H4 (cell line): ENCODE data around the gene HYAL1. TPM values are rescaled to one million over a fixed set of nuclear protein-coding genes. Genes with fewer than 3 reads are reported as not detected.

Experiments used
- DNase-seq: peaks from one replicate; pipeline ENCODE4 v3.0.0-alpha.2; 2015; ENCODE audit warnings: low spot score
- total RNA-seq: library from RNA; depleted of rRNA; stranded (reverse); fragments of >200 nt; shearing (Covaris generic); gene quantifications from 2 replicates; pipeline ENCODE4 v1.2.3, GENCODE V29; 2014; rRNA removed

HYAL1 gene
- total RNA-seq, 1 experiment from 2014 or later, result not detected

DNA sequence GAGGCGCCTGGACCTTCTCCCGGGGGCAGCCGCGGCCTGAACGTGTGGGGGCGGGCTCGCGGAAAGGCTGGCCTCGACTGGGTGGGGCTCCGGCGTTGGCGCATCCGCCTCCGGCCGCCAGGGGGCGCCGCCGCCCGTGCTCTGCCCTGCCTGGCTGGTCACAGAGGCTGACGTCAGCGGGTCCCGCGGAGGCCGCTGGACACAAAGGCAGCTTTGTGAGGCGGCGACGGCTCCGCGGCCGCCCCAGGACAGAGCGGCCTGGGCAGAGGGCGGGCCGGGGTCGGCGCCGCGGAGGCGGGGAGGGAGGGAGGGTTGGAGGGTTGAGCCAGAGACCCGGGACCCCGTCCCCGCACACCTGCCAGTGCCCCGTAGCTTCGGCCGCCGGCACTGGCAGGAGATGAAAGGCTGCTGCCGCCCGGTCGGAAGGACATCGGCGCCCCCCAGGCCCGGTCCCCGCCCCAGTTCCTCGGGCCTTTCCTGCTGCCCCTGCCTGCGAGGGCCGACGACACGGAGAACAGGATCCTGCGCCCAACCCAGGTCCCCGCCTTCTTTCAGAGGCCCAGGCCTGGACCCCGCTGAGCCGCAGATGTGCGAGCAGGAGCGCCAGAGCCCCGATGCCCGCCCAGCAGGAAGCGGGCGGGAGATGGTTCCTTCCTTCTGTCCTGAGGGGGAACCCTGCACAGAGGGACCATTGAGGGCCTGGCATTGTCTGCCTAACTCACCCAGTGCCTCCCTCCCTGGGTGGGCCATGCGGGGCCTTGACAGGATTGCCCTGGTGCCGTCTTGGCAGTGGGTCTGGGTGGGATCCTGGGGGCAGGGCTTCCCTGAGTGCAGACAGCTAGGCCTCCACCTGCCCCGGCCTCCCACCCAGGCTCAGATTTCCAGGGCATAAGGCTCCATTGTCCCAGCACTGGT is 43.1 kb downstream of the HYAL1 start:
- peak; percentile 73 for DNase-seq

DNA sequence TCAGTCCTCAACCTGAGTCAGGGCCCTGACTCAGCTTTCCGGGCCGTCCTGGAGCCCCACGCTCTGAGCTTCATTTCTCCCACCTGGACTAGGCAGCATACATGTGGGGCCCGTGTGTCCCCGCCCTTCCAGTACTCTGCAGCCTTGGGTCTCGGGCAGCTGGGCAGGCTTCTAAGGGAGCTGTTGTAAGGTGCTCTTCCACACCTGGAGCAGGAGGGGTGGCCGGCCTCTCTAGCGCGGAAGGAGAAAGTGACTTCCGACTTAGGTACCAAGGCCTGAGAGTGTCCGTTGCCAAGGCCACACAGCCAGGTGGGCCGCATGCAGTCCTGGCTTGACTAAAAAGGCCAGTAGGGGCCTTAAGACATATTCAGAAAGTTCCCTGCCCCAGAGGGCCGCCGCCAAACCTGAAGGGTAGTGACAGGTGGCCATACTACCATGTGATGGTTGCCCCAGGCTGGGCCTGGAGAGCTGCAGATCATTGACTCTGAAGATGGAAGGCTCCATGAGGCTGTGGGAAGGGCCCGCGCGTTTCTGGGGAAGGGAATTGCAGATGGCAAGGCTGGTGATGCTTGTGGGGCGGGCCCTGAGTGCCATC is 43.8 kb downstream of the HYAL1 start:
- no peak for DNase-seq

DNA sequence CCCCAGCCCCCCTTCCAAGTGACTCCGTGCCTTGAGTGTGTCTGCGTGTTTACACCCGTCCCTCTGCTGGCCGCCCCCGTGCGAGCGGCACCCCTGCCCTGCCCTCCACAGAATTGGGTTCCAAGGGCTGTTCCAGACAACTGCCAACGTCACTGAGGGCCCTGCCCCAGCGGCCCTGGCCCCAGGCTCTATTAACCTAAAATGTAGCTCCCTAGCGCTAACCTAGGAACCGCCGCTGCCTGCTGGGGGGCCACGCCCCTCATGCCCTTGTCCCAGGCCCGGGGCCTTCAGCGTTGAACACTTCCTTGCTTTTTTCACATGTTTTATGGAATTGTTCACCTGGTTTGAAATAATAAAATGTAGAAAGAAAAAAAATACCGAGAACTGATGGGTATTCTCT is 44.4 kb downstream of the HYAL1 start:
- no peak for DNase-seq

DNA sequence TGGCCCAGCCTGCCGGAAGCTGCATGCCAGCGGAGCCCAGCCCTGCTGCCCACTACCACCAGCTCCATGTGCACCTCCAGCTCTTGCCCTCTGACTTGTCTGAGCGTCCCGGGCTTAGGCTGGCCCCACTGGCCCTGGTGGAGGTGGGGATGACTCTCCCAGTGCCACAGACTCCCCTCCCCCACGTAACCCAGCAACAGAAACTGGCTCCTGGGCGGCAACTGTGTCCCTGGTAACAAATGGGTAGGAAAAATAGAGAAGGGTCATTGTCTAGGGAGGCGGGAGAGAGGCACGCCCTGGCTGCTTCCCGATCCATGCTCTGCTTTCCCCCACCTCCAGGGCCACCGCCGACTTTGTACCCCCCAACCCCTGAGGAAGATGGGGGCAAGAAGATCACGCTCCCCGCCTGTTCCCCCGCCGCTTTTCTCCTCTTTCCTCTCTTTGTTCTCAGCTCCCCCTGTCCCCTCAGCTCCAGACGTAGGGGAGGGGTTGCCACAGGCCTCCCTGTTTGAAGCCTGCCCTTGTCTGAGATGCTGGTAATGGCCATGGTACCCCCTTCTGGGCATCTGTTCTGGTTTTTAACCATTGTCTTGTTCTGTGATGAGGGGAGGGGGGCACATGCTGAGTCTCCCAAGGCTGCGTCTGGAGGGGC is 45.2 kb downstream of the HYAL1 start:
- no peak for DNase-seq

DNA sequence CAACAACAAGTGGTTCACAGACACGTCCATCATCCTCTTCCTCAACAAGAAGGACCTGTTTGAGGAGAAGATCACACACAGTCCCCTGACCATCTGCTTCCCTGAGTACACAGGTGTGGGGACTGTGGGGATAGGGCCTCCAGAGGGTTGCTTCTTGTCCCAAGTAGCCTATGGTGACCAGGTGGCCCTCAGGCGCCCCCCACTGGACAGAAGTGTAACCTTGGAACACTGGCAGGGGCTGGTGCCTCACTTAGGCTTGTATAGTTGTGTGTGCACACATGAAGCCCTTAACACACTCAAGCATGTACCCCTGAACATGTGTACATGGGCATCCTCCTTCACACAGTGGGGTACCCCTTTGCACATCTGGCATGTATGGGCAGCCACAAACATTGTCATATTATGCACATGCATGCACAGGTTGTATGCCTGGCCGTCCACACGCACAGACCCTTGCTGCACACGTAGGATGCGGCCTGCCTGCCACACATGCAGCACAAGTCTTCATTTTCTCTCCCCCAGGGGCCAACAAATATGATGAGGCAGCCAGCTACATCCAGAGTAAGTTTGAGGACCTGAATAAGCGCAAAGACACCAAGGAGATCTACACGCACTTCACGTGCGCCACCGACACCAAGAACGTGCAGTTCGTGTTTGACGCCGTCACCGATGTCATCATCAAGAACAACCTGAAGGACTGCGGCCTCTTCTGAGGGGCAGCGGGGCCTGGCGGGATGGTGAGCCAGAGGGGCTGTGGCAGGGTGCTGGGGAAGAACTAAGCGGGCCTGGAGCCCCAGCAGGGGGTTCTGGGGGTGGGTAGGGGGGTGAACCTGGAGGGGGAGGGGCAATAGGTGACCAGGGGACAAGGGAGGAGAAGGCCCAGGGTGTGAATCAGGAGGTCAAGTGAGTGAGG is 46.1 kb downstream of the HYAL1 start:
- DNase-seq, result no peak

DNA sequence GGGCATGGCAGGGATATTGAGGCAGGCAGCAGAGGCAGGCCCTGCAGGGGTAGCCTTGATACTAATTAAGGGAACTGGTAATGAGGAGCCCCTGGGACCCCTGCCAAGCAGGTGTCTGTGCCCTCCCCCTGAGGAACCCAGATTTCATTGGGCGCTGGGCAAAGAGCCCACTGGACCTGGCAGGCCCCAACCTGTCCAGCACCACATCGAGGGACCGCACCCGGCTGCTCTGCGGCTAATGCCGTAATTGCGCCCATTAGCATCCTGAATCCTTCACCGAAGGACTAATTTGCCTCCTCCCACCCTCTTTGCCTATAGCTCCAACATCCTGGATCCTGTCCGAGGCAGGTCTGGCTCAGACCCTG is 48.1 kb downstream of the HYAL1 start:
- no peak for DNase-seq

DNA sequence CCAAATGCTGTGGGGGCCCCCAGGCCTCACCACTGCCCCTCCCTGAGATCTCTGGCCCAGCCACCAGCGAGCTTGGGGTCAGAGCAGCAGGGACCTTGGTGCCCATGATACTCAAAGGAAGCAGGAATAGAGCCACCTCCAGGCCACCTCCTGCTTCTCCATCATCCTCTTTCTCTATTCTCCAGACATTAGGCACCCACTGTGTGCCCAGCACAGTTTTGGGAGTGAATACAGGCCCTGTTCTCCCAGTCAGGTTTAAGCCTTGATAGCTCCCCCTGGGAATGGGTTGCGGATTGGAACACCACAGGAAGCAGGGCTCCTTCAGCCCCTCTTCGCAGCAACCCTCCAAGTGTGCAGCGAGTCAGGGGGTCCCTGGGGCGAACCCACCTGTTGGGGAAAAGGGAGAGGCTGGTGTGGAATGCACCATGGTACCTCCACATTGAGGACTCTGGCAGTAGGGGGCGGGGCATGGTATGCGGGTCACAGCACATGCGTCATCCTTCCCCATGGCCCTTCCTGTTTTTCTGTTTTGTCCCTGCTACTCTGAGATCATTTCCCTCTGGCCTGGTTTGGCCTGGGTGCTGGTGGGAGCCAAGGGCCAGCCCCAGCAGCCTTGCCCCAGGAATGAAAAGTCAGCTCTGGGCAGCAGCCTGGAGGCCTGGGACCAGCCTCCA is 48.7 kb downstream of the HYAL1 start:
- DNase-seq, result no peak

DNA sequence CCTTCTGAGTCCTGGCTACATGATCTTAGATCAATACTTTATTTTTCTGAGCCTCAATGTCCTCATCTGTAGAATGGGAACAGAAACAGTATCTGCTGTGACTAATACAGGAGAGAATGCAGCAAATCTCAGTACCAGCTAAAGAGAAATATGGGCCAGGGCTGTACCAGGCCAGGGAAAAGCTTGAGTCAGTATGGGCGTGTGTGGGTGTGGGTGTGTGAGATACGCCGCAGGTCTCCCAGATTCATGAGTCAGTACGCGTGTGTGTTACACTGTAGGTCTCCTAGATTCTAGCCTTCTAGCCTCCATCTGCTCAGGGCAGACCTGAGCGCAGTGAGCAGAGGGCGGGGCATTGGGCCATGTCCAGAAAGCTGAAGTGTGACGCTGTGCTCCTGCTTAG is 52.2 kb downstream of the HYAL1 start:
- DNase-seq, result no peak

DNA sequence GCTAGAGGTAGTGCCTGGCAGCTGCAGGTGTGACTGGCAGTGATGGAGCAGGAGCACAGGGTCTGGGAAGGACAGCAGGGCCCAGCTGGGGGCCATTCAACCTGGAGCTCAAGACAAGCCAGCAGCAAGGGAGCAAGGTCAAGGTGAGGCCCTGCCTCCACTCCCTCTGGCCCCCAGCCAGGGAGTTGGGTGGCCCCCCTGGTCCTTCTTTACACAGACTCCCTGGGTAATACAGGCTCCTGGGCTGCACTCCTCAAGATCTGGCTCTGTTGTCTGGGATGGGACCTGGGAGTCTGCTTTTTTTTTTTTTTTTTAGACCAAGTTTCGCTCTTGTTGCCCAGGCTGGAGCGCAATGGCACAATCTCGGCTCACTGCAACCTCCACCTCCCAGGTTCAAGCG is 52.9 kb downstream of the HYAL1 start:
- no peak for DNase-seq

Other genes starting within 250 kb of the HYAL1 start
- 35.2 and 81.4 TPM in 2 replicates for gene RBM5, start 214.7 kb downstream of the HYAL1 start, total RNA-seq
- 0.33 and 3.8 TPM in 2 replicates for gene SEMA3F, start 148.2 kb downstream of the HYAL1 start, total RNA-seq
- not detected in 2 replicates for gene GNAT1, start 112.0 kb downstream of the HYAL1 start, total RNA-seq
- not detected in 2 replicates for gene SLC38A3, start 98.3 kb downstream of the HYAL1 start, total RNA-seq
- gene GNAI2, start 67.4 kb downstream of the HYAL1 start, total RNA-seq, result 127 and 141 TPM in 2 replicates
- 5.9 and 8.9 TPM in 2 replicates for gene SEMA3B, start 34.4 kb downstream of the HYAL1 start, total RNA-seq
- gene LSMEM2, start 24.5 kb downstream of the HYAL1 start, total RNA-seq, result not detected in 2 replicates
- gene IFRD2, start 11.1 kb downstream of the HYAL1 start, total RNA-seq, result 57.5 and 60.5 TPM in 2 replicates
- gene HYAL3, start 4.2 kb downstream of the HYAL1 start, total RNA-seq, result 1.3 and 2.8 TPM in 2 replicates
- 2.4 and 4.6 TPM in 2 replicates for gene NAA80, start 4.2 kb downstream of the HYAL1 start, total RNA-seq
- 40.7 and 41.1 TPM in 2 replicates for gene HYAL2, start 19.2 kb upstream of the HYAL1 start, total RNA-seq
- 11.5 and 29.1 TPM in 2 replicates for gene TUSC2, start 24.6 kb upstream of the HYAL1 start, total RNA-seq
- gene RASSF1, start 37.3 kb upstream of the HYAL1 start, total RNA-seq, result 4.2 and 7.7 TPM in 2 replicates
- 0.08 TPM in 1 of 2 replicates, not detected in the other for gene ZMYND10, start 42.2 kb upstream of the HYAL1 start, total RNA-seq
- gene NPRL2, start 47.2 kb upstream of the HYAL1 start, total RNA-seq, result 18.2 and 27.8 TPM in 2 replicates
- 24.2 and 47.5 TPM in 2 replicates for gene CYB561D2, start 47.3 kb upstream of the HYAL1 start, total RNA-seq
- gene TMEM115, start 55.9 kb upstream of the HYAL1 start, total RNA-seq, result 21.3 and 22.1 TPM in 2 replicates
- gene CACNA2D2, start 200.1 kb upstream of the HYAL1 start, total RNA-seq, result 0.04 TPM in 1 of 2 replicates, not detected in the other